C4-2B (cell line): ENCODE results near the gene NCBP2.

Experiments
- ZFX ChIP-seq: fragments of 450-650 bp; IDR thresholded peaks from 2 replicates; pipeline ENCODE4 v1.6.1; 2017
- TF ChIP-seq, protein P1 (sequence below): fragments of 450-650 bp; conservative IDR thresholded peaks from 2 replicates; pipeline ENCODE4 v1.5.1; 2017; ENCODE audit warnings: mild to moderate bottlenecking

DNA sequence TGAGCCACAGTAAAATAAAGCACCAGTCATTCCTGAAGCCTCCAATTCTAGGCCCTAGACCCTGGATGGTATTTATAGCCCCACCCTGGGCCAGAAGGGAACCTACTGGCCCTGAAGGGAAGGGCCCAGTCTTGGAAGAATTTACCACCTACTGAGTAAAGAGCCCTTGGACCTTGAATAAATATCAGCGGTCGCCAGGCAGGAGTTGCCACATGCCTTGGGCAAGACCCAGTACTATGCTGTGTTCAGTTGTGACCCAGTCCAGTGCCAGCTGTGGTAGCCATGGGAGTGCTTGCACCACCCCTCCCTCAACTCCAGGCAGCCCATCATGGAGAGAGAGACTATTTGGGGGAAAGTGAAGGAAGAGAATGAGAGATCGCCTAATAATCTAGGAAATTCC lies 27.0 kb downstream of the NCBP2 start:
- TF ChIP-seq, protein P1, sequence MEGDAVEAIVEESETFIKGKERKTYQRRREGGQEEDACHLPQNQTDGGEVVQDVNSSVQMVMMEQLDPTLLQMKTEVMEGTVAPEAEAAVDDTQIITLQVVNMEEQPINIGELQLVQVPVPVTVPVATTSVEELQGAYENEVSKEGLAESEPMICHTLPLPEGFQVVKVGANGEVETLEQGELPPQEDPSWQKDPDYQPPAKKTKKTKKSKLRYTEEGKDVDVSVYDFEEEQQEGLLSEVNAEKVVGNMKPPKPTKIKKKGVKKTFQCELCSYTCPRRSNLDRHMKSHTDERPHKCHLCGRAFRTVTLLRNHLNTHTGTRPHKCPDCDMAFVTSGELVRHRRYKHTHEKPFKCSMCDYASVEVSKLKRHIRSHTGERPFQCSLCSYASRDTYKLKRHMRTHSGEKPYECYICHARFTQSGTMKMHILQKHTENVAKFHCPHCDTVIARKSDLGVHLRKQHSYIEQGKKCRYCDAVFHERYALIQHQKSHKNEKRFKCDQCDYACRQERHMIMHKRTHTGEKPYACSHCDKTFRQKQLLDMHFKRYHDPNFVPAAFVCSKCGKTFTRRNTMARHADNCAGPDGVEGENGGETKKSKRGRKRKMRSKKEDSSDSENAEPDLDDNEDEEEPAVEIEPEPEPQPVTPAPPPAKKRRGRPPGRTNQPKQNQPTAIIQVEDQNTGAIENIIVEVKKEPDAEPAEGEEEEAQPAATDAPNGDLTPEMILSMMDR = no peak
- TF ChIP-seq ZFX = no peak
